Measurements from ENCODE around the gene PLCL2.

The PLCL2 gene

DNA sequence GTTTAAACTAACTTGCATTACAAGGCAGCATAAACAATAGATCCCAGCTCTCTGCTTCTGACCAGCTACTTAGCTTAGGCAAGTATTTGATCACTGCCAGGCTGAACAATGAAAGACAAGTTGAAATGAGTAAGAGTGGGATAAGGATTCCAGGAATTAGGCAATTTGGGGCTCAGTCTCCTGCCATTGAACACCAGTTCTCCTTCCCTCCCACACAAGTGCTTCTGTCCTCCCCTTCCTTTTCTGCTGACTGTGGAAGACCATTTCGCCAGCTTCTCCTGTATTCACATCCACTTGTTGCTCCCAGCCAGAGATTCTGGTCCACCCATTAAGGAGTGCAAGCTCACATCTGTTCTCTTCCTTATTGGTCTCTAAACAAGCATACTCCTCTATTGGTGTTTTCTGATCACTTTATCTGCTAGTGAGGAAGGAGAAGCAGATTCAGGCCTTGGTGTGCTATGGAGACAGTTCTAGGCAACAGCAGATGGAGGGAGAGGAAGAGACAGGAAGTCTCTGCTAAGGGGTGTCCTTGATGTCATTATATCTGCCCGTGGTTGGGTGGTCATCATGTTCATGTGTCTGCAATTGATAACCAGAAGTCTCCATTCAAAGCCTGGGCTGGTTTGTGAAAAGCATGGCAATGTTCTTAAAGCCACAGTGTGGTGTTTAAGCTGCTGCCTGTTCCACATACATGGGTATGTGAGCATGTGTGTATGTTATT lies 121.5 kb downstream of the PLCL2 start:
- no peak overlapping the region for H2AFZ ChIP-seq (ENCODE audit: low read depth, low read length)
- H3K14ac ChIP-seq (ENCODE audit: low read length in 2 of 2) = no peak overlapping the region
- no peak overlapping the region for H3K4ac ChIP-seq (ENCODE audit: low read depth in 1 of 2, low read length in 2 of 2)
- H2AK5ac ChIP-seq (ENCODE audit: low read length, severe bottlenecking) = no peak overlapping the region
- H3K36me3 ChIP-seq (ENCODE audit: control insufficient read depth in 1 of 2, insufficient read depth in 2 of 2, low read depth in 1 of 2, low read length in 2 of 2) = peaks cover 0 to 18% of the 10 kb centered on the region in 2 experiments
- H3K4me2 ChIP-seq (ENCODE audit: low read length, poor library complexity, severe bottlenecking) = no peak overlapping the region
- no peak overlapping the region for H2BK5ac ChIP-seq (ENCODE audit: low read depth, low read length, poor library complexity, severe bottlenecking)
- no peak overlapping the region for H4K91ac ChIP-seq (ENCODE audit: low read length)
- no peak overlapping the region for H2BK15ac ChIP-seq (ENCODE audit: low read depth, poor library complexity, severe bottlenecking)
- no peak overlapping the region for H2BK12ac ChIP-seq (ENCODE audit: low read length in 2 of 2)
- DNase-seq = no peak
- H3K4me1 ChIP-seq (ENCODE audit: control insufficient read depth, insufficient read depth, low read depth, low read length) = no peaks in the 10 kb centered on the region
- no peak overlapping the region for H3K23ac ChIP-seq (ENCODE audit: low read length in 2 of 2)
- WGBS = 72% methylated on average over 2 of the region's 2 CpGs
- H3K27me3 ChIP-seq (ENCODE audit: control insufficient read depth in 1 of 2, insufficient read depth in 1 of 2, low read length in 2 of 2) = peaks cover 0 to 4% of the 10 kb centered on the region in 2 experiments
- H4K8ac ChIP-seq (ENCODE audit: low read length) = no peak overlapping the region
- no peak overlapping the region for H3K4me3 ChIP-seq (ENCODE audit: insufficient read depth in 1 of 2, low read depth in 1 of 2, low read length in 2 of 2)
- no peaks in the 10 kb centered on the region for H3K79me1 ChIP-seq (replicated peaks; ENCODE audit: low read length, poor library complexity, severe bottlenecking)
- H3K9ac ChIP-seq (ENCODE audit: low read length) = no peak overlapping the region
- no peak overlapping the region for H2BK120ac ChIP-seq (ENCODE audit: low read depth, low read length)
- peaks cover 16% of the 10 kb centered on the region for H3K9me3 ChIP-seq (ENCODE audit: control insufficient read depth, low read length)
- no peak overlapping the region for H3K18ac ChIP-seq (ENCODE audit: low read depth in 1 of 2, low read length in 2 of 2)
- H3K27ac ChIP-seq (ENCODE audit: low read length, poor library complexity, severe bottlenecking) = no peak overlapping the region

DNA sequence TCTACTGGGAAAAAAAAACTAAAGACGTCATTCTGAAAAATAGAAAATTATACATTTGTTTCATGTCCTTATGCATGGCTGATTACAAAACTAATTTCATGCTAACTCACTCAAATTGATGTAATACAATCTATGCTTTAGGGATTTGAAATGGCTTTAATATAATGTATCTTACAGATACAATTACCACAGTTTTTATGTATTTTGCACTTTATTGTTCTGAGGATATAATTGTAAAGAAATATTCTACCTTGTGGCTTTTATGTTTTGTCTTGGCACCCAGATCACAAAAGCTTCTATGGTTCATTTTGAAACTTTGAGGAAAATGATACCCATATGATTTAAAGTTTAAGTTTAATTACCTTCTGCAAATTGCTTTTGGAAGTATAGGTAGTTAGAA lies 122.5 kb downstream of the PLCL2 start:
- no peak overlapping the region for H2BK15ac ChIP-seq (ENCODE audit: low read depth, poor library complexity, severe bottlenecking)

DNA sequence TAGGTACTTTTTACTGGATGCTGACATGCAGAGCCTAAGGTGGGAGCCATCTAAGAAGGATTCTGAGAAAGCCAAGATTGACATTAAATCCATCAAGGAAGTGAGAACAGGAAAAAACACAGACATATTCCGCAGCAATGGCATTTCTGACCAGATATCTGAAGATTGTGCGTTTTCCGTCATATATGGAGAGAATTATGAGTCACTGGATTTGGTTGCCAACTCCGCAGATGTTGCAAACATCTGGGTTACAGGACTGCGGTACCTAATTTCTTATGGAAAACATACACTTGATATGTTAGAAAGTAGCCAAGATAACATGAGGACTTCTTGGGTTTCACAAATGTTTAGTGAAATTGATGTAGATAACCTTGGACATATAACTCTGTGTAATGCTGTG lies 125.1 kb downstream of the PLCL2 start:
- H3K18ac ChIP-seq (ENCODE audit: low read depth in 1 of 2, low read length in 2 of 2) = no peak overlapping the region
- no peak for DNase-seq
- H2BK120ac ChIP-seq (ENCODE audit: low read depth, low read length) = no peak overlapping the region
- no peak overlapping the region for H3K27ac ChIP-seq (ENCODE audit: low read length, poor library complexity, severe bottlenecking)
- H3K4me1 ChIP-seq (ENCODE audit: control insufficient read depth, insufficient read depth, low read depth, low read length) = no peaks in the 10 kb centered on the region
- H2AK5ac ChIP-seq (ENCODE audit: low read length, severe bottlenecking) = no peak overlapping the region
- WGBS = 95% methylated on average over 5 of the region's 5 CpGs
- H3K4me2 ChIP-seq (ENCODE audit: low read length, poor library complexity, severe bottlenecking) = no peak overlapping the region
- no peak overlapping the region for H3K14ac ChIP-seq (ENCODE audit: low read length in 2 of 2)
- H4K91ac ChIP-seq (ENCODE audit: low read length) = no peak overlapping the region
- H3K4me3 ChIP-seq (ENCODE audit: insufficient read depth in 1 of 2, low read depth in 1 of 2, low read length in 2 of 2) = no peak overlapping the region
- H3K9ac ChIP-seq (ENCODE audit: low read length) = no peak overlapping the region
- no peak overlapping the region for H3K23ac ChIP-seq (ENCODE audit: low read length in 2 of 2)
- no peaks in the 10 kb centered on the region for H3K79me1 ChIP-seq (replicated peaks; ENCODE audit: low read length, poor library complexity, severe bottlenecking)
- H4K8ac ChIP-seq (ENCODE audit: low read length) = no peak overlapping the region
- H3K27me3 ChIP-seq (ENCODE audit: control insufficient read depth in 1 of 2, insufficient read depth in 1 of 2, low read length in 2 of 2) = no peaks in the 10 kb centered on the region
- H3K9me3 ChIP-seq (ENCODE audit: control insufficient read depth, low read length) = no peaks in the 10 kb centered on the region
- H3K4ac ChIP-seq (ENCODE audit: low read depth in 1 of 2, low read length in 2 of 2) = no peak overlapping the region
- H2BK12ac ChIP-seq (ENCODE audit: low read length in 2 of 2) = no peak overlapping the region
- no peak overlapping the region for H2BK15ac ChIP-seq (ENCODE audit: low read depth, poor library complexity, severe bottlenecking)
- no peak overlapping the region for H2BK5ac ChIP-seq (ENCODE audit: low read depth, low read length, poor library complexity, severe bottlenecking)
- H3K36me3 ChIP-seq (ENCODE audit: control insufficient read depth in 1 of 2, insufficient read depth in 2 of 2, low read depth in 1 of 2, low read length in 2 of 2) = peaks cover 0 to 39% of the 10 kb centered on the region in 2 experiments
- no peak overlapping the region for H2AFZ ChIP-seq (ENCODE audit: low read depth, low read length)

More for the DNA sequence above, 122.5 kb downstream of the PLCL2 start:
- WGBS = no CpG with 5 or more reads among the region's 1 CpG
- Histone ChIP-seq H3K9me3 (ENCODE audit: control insufficient read depth, low read length) (peaks cover 6% of the 10 kb centered on the region), H3K4me2 (ENCODE audit: low read length, poor library complexity, severe bottlenecking) (no peak overlapping the region), H3K79me1 (replicated peaks; ENCODE audit: low read length, poor library complexity, severe bottlenecking) (no peaks in the 10 kb centered on the region), H2AK5ac (ENCODE audit: low read length, severe bottlenecking) (no peak overlapping the region), H3K36me3 (ENCODE audit: control insufficient read depth in 1 of 2, insufficient read depth in 2 of 2, low read depth in 1 of 2, low read length in 2 of 2) (peaks cover 0 to 28% of the 10 kb centered on the region in 2 experiments), H4K8ac (ENCODE audit: low read length) (no peak overlapping the region), H2AFZ (ENCODE audit: low read depth, low read length) (no peak overlapping the region), H2BK12ac (ENCODE audit: low read length in 2 of 2) (no peak overlapping the region), H3K27me3 (ENCODE audit: control insufficient read depth in 1 of 2, insufficient read depth in 1 of 2, low read length in 2 of 2) (peaks cover 0 to 4% of the 10 kb centered on the region in 2 experiments), H3K9ac (ENCODE audit: low read length) (no peak overlapping the region), H3K23ac (ENCODE audit: low read length in 2 of 2) (no peak overlapping the region), H3K18ac (ENCODE audit: low read depth in 1 of 2, low read length in 2 of 2) (no peak overlapping the region), H3K4me3 (ENCODE audit: insufficient read depth in 1 of 2, low read depth in 1 of 2, low read length in 2 of 2) (no peak overlapping the region), H2BK120ac (ENCODE audit: low read depth, low read length) (no peak overlapping the region), H4K91ac (ENCODE audit: low read length) (no peak overlapping the region), H3K14ac (ENCODE audit: low read length in 2 of 2) (no peak overlapping the region), H3K4me1 (ENCODE audit: control insufficient read depth, insufficient read depth, low read depth, low read length) (no peaks in the 10 kb centered on the region), H2BK5ac (ENCODE audit: low read depth, low read length, poor library complexity, severe bottlenecking) (no peak overlapping the region), H3K4ac (ENCODE audit: low read depth in 1 of 2, low read length in 2 of 2) (no peak overlapping the region), H3K27ac (ENCODE audit: low read length, poor library complexity, severe bottlenecking) (no peak overlapping the region)
- DNase-seq = no peak

DNA sequence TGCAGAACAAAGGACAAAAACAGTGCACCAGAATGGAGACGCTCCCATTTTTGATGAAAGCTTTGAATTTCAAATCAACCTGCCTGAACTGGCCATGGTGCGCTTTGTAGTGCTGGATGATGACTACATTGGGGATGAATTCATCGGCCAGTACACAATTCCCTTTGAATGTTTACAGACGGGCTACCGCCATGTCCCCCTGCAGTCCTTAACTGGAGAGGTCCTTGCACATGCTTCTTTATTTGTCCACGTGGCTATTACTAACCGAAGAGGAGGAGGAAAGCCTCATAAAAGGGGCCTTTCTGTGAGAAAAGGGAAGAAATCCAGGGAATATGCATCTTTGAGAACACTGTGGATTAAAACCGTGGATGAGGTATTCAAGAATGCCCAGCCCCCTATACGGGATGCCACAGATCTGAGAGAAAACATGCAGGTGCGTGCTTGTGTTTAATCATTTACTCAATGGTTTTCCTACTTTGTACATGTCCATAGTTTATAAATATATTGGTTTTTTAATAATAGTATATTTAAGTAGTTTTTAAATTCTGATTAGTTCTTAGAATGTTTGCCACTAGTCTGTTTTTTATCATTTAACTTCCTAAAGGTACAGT lies 127.1 kb downstream of the PLCL2 start:
- H2AFZ ChIP-seq (ENCODE audit: low read depth, low read length) = no peak overlapping the region
- H2AK5ac ChIP-seq (ENCODE audit: low read length, severe bottlenecking) = no peak overlapping the region
- no peak overlapping the region for H2BK120ac ChIP-seq (ENCODE audit: low read depth, low read length)
- no peak overlapping the region for H4K8ac ChIP-seq (ENCODE audit: low read length)
- H2BK15ac ChIP-seq (ENCODE audit: low read depth, poor library complexity, severe bottlenecking) = no peak overlapping the region
- no peak overlapping the region for H3K4me3 ChIP-seq (ENCODE audit: insufficient read depth in 1 of 2, low read depth in 1 of 2, low read length in 2 of 2)
- no peak overlapping the region for H3K14ac ChIP-seq (ENCODE audit: low read length in 2 of 2)
- no peaks in the 10 kb centered on the region for H3K9me3 ChIP-seq (ENCODE audit: control insufficient read depth, low read length)
- no peaks in the 10 kb centered on the region for H3K4me1 ChIP-seq (ENCODE audit: control insufficient read depth, insufficient read depth, low read depth, low read length)
- no peak overlapping the region for H3K18ac ChIP-seq (ENCODE audit: low read depth in 1 of 2, low read length in 2 of 2)
- no peak overlapping the region for H3K4me2 ChIP-seq (ENCODE audit: low read length, poor library complexity, severe bottlenecking)
- WGBS = 91% methylated on average over 8 of the region's 10 CpGs
- no peaks in the 10 kb centered on the region for H3K79me1 ChIP-seq (replicated peaks; ENCODE audit: low read length, poor library complexity, severe bottlenecking)
- no peak overlapping the region for H2BK12ac ChIP-seq (ENCODE audit: low read length in 2 of 2)
- DNase-seq = no peak
- no peak overlapping the region for H3K4ac ChIP-seq (ENCODE audit: low read depth in 1 of 2, low read length in 2 of 2)
- H3K27ac ChIP-seq (ENCODE audit: low read length, poor library complexity, severe bottlenecking) = no peak overlapping the region
- peaks cover 0 to 56% of the 10 kb centered on the region in 2 experiments for H3K36me3 ChIP-seq (ENCODE audit: control insufficient read depth in 1 of 2, insufficient read depth in 2 of 2, low read depth in 1 of 2, low read length in 2 of 2)
- no peak overlapping the region for H3K9ac ChIP-seq (ENCODE audit: low read length)
- H3K23ac ChIP-seq (ENCODE audit: low read length in 2 of 2) = no peak overlapping the region
- no peaks in the 10 kb centered on the region for H3K27me3 ChIP-seq (ENCODE audit: control insufficient read depth in 1 of 2, insufficient read depth in 1 of 2, low read length in 2 of 2)
- no peak overlapping the region for H2BK5ac ChIP-seq (ENCODE audit: low read depth, low read length, poor library complexity, severe bottlenecking)
- no peak overlapping the region for H4K91ac ChIP-seq (ENCODE audit: low read length)

Data from mesenchymal stem cell (in vitro differentiated cells and primary cell).